Osteoblast (primary cell): Measurements from ENCODE around the gene WNT1. TPM values are rescaled to one million over a fixed set of nuclear protein-coding genes. Genes with fewer than 3 reads are reported as not detected.

Experiments used
- DNase-seq: peaks from one replicate; pipeline ENCODE4 v3.0.0; 2011; ENCODE audit warnings: low spot score, mixed read lengths; ENCODE audit not compliant: insufficient read length; ENCODE audit errors: missing footprints
- H2AFZ ChIP-seq: 2 replicates; pipeline ENCODE4 v1.6.0; 2011; ENCODE audit warnings: mild to moderate bottlenecking, low read length
- H3K27ac ChIP-seq: 2 replicates; pipeline ENCODE4 v1.5.1; 2011; ENCODE audit warnings: mild to moderate bottlenecking, low read depth, low read length, moderate library complexity
- H3K27me3 ChIP-seq: 2 replicates; pipeline ENCODE4 v1.6.0; 2012; ENCODE audit warnings: mild to moderate bottlenecking, control low read depth, inconsistent platforms, low read length, moderate library complexity; ENCODE audit not compliant: insufficient read depth
- H3K36me3 ChIP-seq: 2 replicates; pipeline ENCODE4 v1.5.1; 2011; ENCODE audit warnings: mild to moderate bottlenecking, low read length, control low read depth, moderate library complexity; ENCODE audit not compliant: insufficient read depth
- H3K4me1 ChIP-seq: 2 replicates; pipeline ENCODE4 v1.5.1; 2011; ENCODE audit warnings: mild to moderate bottlenecking, low read length, control low read depth, moderate library complexity; ENCODE audit not compliant: insufficient read depth
- H3K4me2 ChIP-seq: 2 replicates; pipeline ENCODE4 v1.6.0; 2011; ENCODE audit warnings: mild to moderate bottlenecking, low read length; ENCODE audit not compliant: insufficient read depth
- H3K4me3 ChIP-seq: fragments of 200-600 bp; sonication (generic); 3 replicates; pipeline ENCODE4 v1.5.1; 2012; ENCODE audit warnings: mild to moderate bottlenecking, low read length, inconsistent platforms; ENCODE audit not compliant: insufficient read depth
- H3K79me2 ChIP-seq: 2 replicates; pipeline ENCODE4 v1.6.0; 2012; ENCODE audit warnings: mild to moderate bottlenecking, low read length, control low read depth, inconsistent platforms; ENCODE audit not compliant: insufficient read depth
- H3K9me3 ChIP-seq: 2 replicates; pipeline ENCODE4 v1.5.1; 2011; ENCODE audit warnings: low read depth, low read length, control low read depth
- H4K20me1 ChIP-seq: 2 replicates; pipeline ENCODE4 v1.6.0; 2012; ENCODE audit warnings: mild to moderate bottlenecking, low read length, control low read depth; ENCODE audit not compliant: insufficient read depth
- total RNA-seq: library from RNA; depleted of rRNA; stranded (reverse); fragments of >200 nt; gene quantifications from 2 replicates; pipeline ENCODE4 v1.2.3, GENCODE V29; 2012
- TF ChIP-seq, protein P1 (sequence below): IDR thresholded peaks from 2 replicates; pipeline ENCODE4 v1.5.1; 2011; ENCODE audit warnings: mild to moderate bottlenecking, low read depth, low read length, moderate library complexity; ENCODE audit errors: extremely low read depth

The WNT1 gene
- total RNA-seq, 1 donor = not detected

DNA sequence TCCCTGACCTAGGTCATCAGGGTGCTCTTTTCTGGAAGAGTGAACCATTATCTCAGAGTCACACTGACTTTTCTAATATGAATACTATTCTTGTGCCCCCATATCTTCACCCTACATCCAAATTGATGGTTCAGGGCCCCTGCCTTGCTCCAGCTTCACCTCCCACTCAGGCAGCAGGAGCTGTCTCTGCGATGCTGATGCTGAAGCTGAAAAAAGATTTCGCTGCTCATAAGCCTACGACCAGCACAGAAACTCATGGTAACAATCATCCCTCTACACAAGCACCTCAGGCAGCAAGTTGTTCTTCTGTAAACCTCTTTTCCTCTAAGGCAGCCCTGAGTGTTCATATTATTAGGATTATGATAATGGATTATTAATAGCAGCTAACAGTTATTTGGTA lies 24.1 kb upstream of the WNT1 start:
- peaks cover 80% of the 10 kb centered on the region for H3K79me2 ChIP-seq
- H3K4me2 ChIP-seq = no peak overlapping the region
- no peak overlapping the region for H2AFZ ChIP-seq
- H3K4me1 ChIP-seq = peaks cover 14% of the 10 kb centered on the region
- DNase-seq = no peak
- H3K27me3 ChIP-seq = no peaks in the 10 kb centered on the region
- TF ChIP-seq, protein P1, sequence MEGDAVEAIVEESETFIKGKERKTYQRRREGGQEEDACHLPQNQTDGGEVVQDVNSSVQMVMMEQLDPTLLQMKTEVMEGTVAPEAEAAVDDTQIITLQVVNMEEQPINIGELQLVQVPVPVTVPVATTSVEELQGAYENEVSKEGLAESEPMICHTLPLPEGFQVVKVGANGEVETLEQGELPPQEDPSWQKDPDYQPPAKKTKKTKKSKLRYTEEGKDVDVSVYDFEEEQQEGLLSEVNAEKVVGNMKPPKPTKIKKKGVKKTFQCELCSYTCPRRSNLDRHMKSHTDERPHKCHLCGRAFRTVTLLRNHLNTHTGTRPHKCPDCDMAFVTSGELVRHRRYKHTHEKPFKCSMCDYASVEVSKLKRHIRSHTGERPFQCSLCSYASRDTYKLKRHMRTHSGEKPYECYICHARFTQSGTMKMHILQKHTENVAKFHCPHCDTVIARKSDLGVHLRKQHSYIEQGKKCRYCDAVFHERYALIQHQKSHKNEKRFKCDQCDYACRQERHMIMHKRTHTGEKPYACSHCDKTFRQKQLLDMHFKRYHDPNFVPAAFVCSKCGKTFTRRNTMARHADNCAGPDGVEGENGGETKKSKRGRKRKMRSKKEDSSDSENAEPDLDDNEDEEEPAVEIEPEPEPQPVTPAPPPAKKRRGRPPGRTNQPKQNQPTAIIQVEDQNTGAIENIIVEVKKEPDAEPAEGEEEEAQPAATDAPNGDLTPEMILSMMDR = no peak
- no peak overlapping the region for H3K4me3 ChIP-seq
- no peaks in the 10 kb centered on the region for H3K9me3 ChIP-seq
- H3K27ac ChIP-seq = no peak overlapping the region
- H4K20me1 ChIP-seq = peaks cover 48% of the 10 kb centered on the region
- peaks cover 28% of the 10 kb centered on the region for H3K36me3 ChIP-seq

DNA sequence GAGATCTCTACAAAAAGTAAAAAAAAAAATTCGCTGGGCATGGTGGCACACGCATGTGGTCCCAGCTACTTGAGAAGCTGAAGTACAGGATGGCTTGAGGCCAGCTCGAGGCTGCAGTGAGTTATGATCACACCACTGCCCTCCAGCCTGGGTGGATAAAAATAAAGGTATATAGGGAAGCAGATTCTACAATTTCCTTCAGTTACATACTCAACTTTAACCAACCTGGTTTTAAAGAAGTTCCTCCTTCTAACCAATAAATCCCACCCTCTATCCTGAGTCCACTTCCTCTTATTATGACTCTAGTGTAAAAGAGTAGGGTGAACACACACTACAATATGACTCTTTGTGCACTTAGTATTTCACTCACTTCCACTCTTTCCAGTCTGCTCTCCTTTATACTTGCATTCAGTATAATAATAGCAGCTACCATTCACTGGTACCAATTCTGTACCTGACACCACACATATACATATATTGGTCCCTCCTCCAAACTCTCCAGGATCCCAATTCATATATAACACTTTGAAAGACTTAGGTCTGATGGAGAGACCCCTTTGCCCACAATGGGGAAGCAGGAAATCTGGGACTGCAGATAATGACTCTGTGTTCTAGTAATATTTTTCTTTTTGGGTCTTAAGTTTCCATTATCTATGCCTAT lies 23.2 kb upstream of the WNT1 start:
- H3K4me3 ChIP-seq = no peak overlapping the region
- H2AFZ ChIP-seq = no peak overlapping the region
- no peaks in the 10 kb centered on the region for H3K9me3 ChIP-seq
- TF ChIP-seq, protein P1 = no peak
- peaks cover 72% of the 10 kb centered on the region for H3K79me2 ChIP-seq
- DNase-seq = peak; percentile 66
- peaks cover 23% of the 10 kb centered on the region for H3K36me3 ChIP-seq
- H3K27me3 ChIP-seq = no peaks in the 10 kb centered on the region
- H4K20me1 ChIP-seq = peaks cover 47% of the 10 kb centered on the region
- H3K4me2 ChIP-seq = peak overlapping the region; percentile 97
- H3K4me1 ChIP-seq = peaks cover 14% of the 10 kb centered on the region
- H3K27ac ChIP-seq = no peak overlapping the region

DNA sequence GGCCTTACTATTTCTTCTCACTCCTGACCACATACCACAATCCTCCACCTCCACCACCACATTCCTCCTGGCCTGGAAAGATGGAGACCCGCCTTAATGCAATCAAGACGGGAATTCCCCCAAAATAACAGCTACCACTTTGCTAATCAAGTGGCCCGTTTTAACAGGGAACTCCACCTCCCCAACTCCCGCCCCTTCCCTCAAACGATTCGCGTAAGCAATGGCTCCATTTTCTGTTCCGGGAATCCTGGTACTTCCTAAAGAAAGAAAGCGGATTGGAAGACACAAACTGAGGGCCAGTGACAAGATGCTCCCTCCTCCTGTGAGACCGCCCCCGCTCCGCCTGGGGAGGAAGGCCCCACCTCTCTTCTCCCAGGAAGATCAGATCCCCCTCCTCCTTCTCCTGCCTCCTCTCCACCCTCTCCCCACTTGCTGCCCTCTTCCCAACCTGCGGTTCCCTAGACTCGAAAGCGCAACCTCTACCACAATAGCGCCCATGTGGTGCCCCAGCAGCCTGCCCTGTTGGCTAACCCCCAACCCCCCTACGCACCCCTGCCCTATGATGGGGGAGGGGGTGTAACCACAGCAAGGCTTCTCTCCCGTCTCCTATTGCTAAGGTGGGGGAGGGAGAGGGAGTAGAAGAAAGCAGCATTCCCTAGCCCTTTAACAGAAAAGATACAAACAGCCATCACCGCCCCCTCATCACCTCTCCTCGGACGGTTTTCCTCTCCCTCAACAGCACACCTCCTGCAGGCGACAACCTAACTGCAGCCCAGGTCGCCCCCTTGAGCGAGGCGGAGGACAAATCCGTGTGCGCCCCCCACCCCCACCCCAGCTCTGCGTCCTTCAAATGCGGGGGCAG lies 21.6 kb upstream of the WNT1 start:
- Histone ChIP-seq H3K4me3 (peak overlapping the region; percentile 96), H3K27me3 (no peaks in the 10 kb centered on the region), H3K4me2 (peak overlapping the region; percentile 97), H2AFZ (peak overlapping the region; percentile 86), H3K36me3 (peaks cover 23% of the 10 kb centered on the region), H3K9me3 (no peaks in the 10 kb centered on the region), H3K79me2 (peaks cover 57% of the 10 kb centered on the region), H3K4me1 (peaks cover 20% of the 10 kb centered on the region), H3K27ac (peak overlapping the region; percentile 87), H4K20me1 (peaks cover 43% of the 10 kb centered on the region)
- TF ChIP-seq, protein P1 = no peak
- peak; percentile 96 for DNase-seq
